H1 (cell line): ENCODE measurements around the gene ACTR8. TPM values are rescaled to one million over a fixed set of nuclear protein-coding genes. Genes with fewer than 3 reads are reported as not detected.

Experiments
- CTCF ChIA-PET: fragments of 300-600 bp; sonication (Branson Sonifier 250); formaldehyde crosslinking; loops from one replicate; lab custom pipeline; 2021; ENCODE audit not compliant: partially characterized antibody; lab: Charles Lee
- POLR2A ChIA-PET: fragments of 300-600 bp; sonication (Branson Sonifier 250); formaldehyde crosslinking; loops from one replicate; lab custom pipeline; 2021; ENCODE audit warnings: inconsistent platforms; ENCODE audit not compliant: partially characterized antibody; lab: Charles Lee
- DNase-seq, 2 experiments: peaks; one replicate each; pipeline versions ENCODE4 v3.0.0 to v3.0.0-alpha.2; 2010 to 2022; ENCODE audit warnings: low spot score in 2 of 2, low read depth in 1 of 2, mixed read lengths in 1 of 2
- FAIRE-seq: peaks from 2 replicates; lab custom pipeline; 2011; peaks lifted over from hg19 to GRCh38; lab: Jason Lieb, UNC
- H2AFZ ChIP-seq: 2 replicates; pipeline ENCODE4 v1.8.1; 2012; ENCODE audit warnings: low read length, inconsistent platforms
- H2AK5ac ChIP-seq: 2 replicates; pipeline ENCODE4 v1.6.1; 2013; ENCODE audit warnings: low read depth, low read length
- H2BK120ac ChIP-seq: replicated peaks from 2 replicates; pipeline ENCODE3; 2013; ENCODE audit warnings: low read depth, low read length, inconsistent platforms
- H2BK12ac ChIP-seq: 2 replicates; pipeline ENCODE4 v1.6.1; 2013; ENCODE audit warnings: low read depth, low read length
- H2BK15ac ChIP-seq: 2 replicates; pipeline ENCODE4 v1.6.1; 2013; ENCODE audit warnings: low read length
- H2BK20ac ChIP-seq: 2 replicates; pipeline ENCODE4 v1.6.1; 2013; ENCODE audit warnings: low read length
- H2BK5ac ChIP-seq: 2 replicates; pipeline ENCODE4 v1.6.1; 2013; ENCODE audit warnings: low read depth, low read length
- H3K14ac ChIP-seq: 2 replicates; pipeline ENCODE4 v1.6.1; 2013; ENCODE audit warnings: inconsistent platforms; ENCODE audit not compliant: insufficient read length
- H3K18ac ChIP-seq: 2 replicates; pipeline ENCODE4 v1.6.1; 2013; ENCODE audit warnings: low read length; ENCODE audit errors: extremely low read depth
- H3K23ac ChIP-seq: 2 replicates; pipeline ENCODE4 v1.6.1; 2013; ENCODE audit warnings: inconsistent platforms; ENCODE audit not compliant: insufficient read length
- H3K23me2 ChIP-seq: 2 replicates; pipeline ENCODE4 v1.6.1; 2013; ENCODE audit warnings: low read depth, low read length
- H3K27ac ChIP-seq: 2 replicates; pipeline ENCODE4 v1.6.1; 2011; ENCODE audit warnings: low read depth, low read length, inconsistent platforms
- H3K27me3 ChIP-seq, 4 experiments: replicated peaks in 1 of 4; 1 replicate in 1 of 4; 2 replicates in 3 of 4; pipeline versions ENCODE4 v1.6.1 to v1.8.1; 2011 to 2013; ENCODE audit warnings: low read length in 3 of 4, mild to moderate bottlenecking in 3 of 4, inconsistent platforms in 2 of 4, mixed read lengths in 2 of 4, moderate library complexity in 1 of 4; ENCODE audit not compliant: control insufficient read depth in 3 of 4, insufficient read depth in 3 of 4; ENCODE audit errors: extremely low read depth in 1 of 4
- H3K36me3 ChIP-seq, 4 experiments: 2 replicates each; pipeline versions ENCODE4 v1.6.1 to v1.8.1; 2011 to 2013; ENCODE audit warnings: mild to moderate bottlenecking in 4 of 4, low read length in 3 of 4, moderate library complexity in 2 of 4, control low read depth in 1 of 4, inconsistent platforms in 1 of 4; ENCODE audit not compliant: insufficient read depth in 4 of 4, control insufficient read depth in 2 of 4
- H3K4ac ChIP-seq: replicated peaks from 2 replicates; pipeline ENCODE3; 2013; ENCODE audit warnings: low read length, low read depth, mixed read lengths, inconsistent platforms; ENCODE audit not compliant: insufficient read length
- H3K4me1 ChIP-seq, 4 experiments: replicated peaks in 1 of 4; 1 replicate in 1 of 4; 2 replicates in 3 of 4; pipeline versions ENCODE4 v1.6.1 to v1.8.1; 2011 to 2013; ENCODE audit warnings: low read length in 3 of 4, inconsistent platforms in 2 of 4, mixed read lengths in 1 of 4; ENCODE audit not compliant: insufficient read depth in 4 of 4, control insufficient read depth in 3 of 4
- H3K4me2 ChIP-seq, 2 experiments: 2 replicates each; pipeline versions ENCODE4 v1.6.1 to v1.8.1; 2011 to 2013; ENCODE audit warnings: low read depth in 2 of 2, low read length in 2 of 2, control low read depth in 1 of 2, inconsistent platforms in 1 of 2, mild to moderate bottlenecking in 1 of 2; ENCODE audit not compliant: insufficient read depth in 1 of 2
- H3K4me3 ChIP-seq, 4 experiments: fragments of 200-600, 300-600 bp in 1 of 4; sonication (generic), shearing (Covaris generic), sonication (Bioruptor Twin) in 1 of 4; 2 replicates each; pipeline versions ENCODE4 v1.5.1 to v1.8.1; 2011 to 2016; ENCODE audit warnings: low read length in 4 of 4, low read depth in 3 of 4, control low read depth in 2 of 4, inconsistent platforms in 2 of 4, mild to moderate bottlenecking in 2 of 4, mixed read lengths in 1 of 4, moderate library complexity in 1 of 4; ENCODE audit not compliant: insufficient read depth in 2 of 4; ENCODE audit errors: extremely low read depth in 1 of 4
- H3K56ac ChIP-seq: replicated peaks from 2 replicates; pipeline ENCODE3; 2013; ENCODE audit warnings: low read depth, mild to moderate bottlenecking, mixed read lengths, low read length, inconsistent platforms; ENCODE audit not compliant: insufficient read length
- H3K79me1 ChIP-seq: 2 replicates; pipeline ENCODE4 v1.6.1; 2013; ENCODE audit warnings: low read depth, low read length, control low read depth
- H3K79me2 ChIP-seq, 2 experiments: 2 replicates each; pipeline versions ENCODE4 v1.6.1 to v1.8.1; 2012 to 2013; ENCODE audit warnings: low read length in 2 of 2, mild to moderate bottlenecking in 2 of 2, inconsistent platforms in 1 of 2; ENCODE audit not compliant: insufficient read depth in 2 of 2, control insufficient read depth in 1 of 2
- H3K9ac ChIP-seq, 4 experiments: replicated peaks in 1 of 4; 1 replicate in 1 of 4; 2 replicates in 3 of 4; pipeline versions ENCODE4 v1.6.1 to v1.8.1; 2011 to 2013; ENCODE audit warnings: low read depth in 3 of 4, low read length in 3 of 4, control low read depth in 2 of 4, mild to moderate bottlenecking in 2 of 4, moderate library complexity in 2 of 4, inconsistent platforms in 1 of 4; ENCODE audit errors: extremely low read depth in 1 of 4
- H3K9me3 ChIP-seq, 2 experiments: 2 replicates each; pipeline versions ENCODE4 v1.6.1 to v1.8.1; 2012 to 2013; ENCODE audit warnings: mild to moderate bottlenecking in 2 of 2, moderate library complexity in 2 of 2, control low read depth in 1 of 2, inconsistent platforms in 1 of 2, low read depth in 1 of 2, low read length in 1 of 2, mixed read lengths in 1 of 2; ENCODE audit not compliant: insufficient read depth in 2 of 2
- H4K20me1 ChIP-seq, 2 experiments: replicated peaks in 1 of 2; 2 replicates each; pipeline versions ENCODE3 to v1.8.1; 2011 to 2013; ENCODE audit warnings: inconsistent platforms in 2 of 2, low read length in 2 of 2, mild to moderate bottlenecking in 1 of 2; ENCODE audit not compliant: insufficient read depth in 2 of 2, control insufficient read depth in 1 of 2
- H4K5ac ChIP-seq: 2 replicates; pipeline ENCODE4 v1.6.1; 2013; ENCODE audit warnings: low read length, low read depth, mixed read lengths, inconsistent platforms; ENCODE audit not compliant: insufficient read length
- H4K8ac ChIP-seq: 2 replicates; pipeline ENCODE4 v1.8.0; 2013; ENCODE audit warnings: mild to moderate bottlenecking, moderate library complexity, low read length, inconsistent platforms; ENCODE audit not compliant: insufficient read depth; ENCODE audit errors: extremely low read depth
- H4K91ac ChIP-seq: replicated peaks from 2 replicates; pipeline ENCODE3; 2013; ENCODE audit warnings: low read length, mixed read lengths, inconsistent platforms; ENCODE audit not compliant: insufficient read length
- ASH2L ChIP-seq: fragments of 200-600, 300-600 bp; sonication (generic); IDR thresholded peaks from one replicate; pipeline ENCODE4 v1.7.1; 2017; ENCODE audit warnings: low read length
- BACH1 ChIP-seq: IDR thresholded peaks from 2 replicates; pipeline ENCODE4 v1.6.1; 2012; ENCODE audit warnings: low read length, improper control_type of control experiment
- BCL11A ChIP-seq, 2 experiments: IDR thresholded peaks; one replicate each; pipeline ENCODE4 v1.6.1; 2011; ENCODE audit warnings: low read depth in 2 of 2, low read length in 2 of 2, mild to moderate bottlenecking in 2 of 2
- GTF2F1 ChIP-seq: IDR thresholded peaks from 2 replicates; pipeline ENCODE4 v1.6.1; 2012; ENCODE audit warnings: low read depth, low read length, improper control_type of control experiment, borderline replicate concordance
- JUND ChIP-seq: IDR thresholded peaks from 2 replicates; pipeline ENCODE4 v1.6.1; 2011; ENCODE audit warnings: mild to moderate bottlenecking, improper control_type of control experiment, low read length
- KDM5A ChIP-seq: fragments of 200-600 bp; IDR thresholded peaks from 2 replicates; pipeline ENCODE4 v1.7.1; 2012; ENCODE audit warnings: mild to moderate bottlenecking, low read length, inconsistent platforms, mixed read lengths
- NRF1 ChIP-seq: IDR thresholded peaks from 2 replicates; pipeline ENCODE4 v1.6.1; 2011; ENCODE audit warnings: mild to moderate bottlenecking, low read depth, low read length, improper control_type of control experiment
- PHF8 ChIP-seq: fragments of 200-600 bp; sonication (generic); conservative IDR thresholded peaks from 2 replicates; pipeline ENCODE4 v1.7.1; 2012; ENCODE audit warnings: low read depth, mild to moderate bottlenecking, inconsistent platforms, low read length, moderate library complexity
- TEAD4 ChIP-seq: IDR thresholded peaks from 2 replicates; pipeline ENCODE4 v1.6.1; 2012; ENCODE audit warnings: low read depth, low read length, inconsistent platforms, mixed read lengths
- whole genome bisulfite sequencing, 2 experiments: shearing (Covaris generic) in 1 of 2; methylation state at CpG; one replicate each; pipeline versions ENCODE4 v1.1.6 to v1.1.7; 2013 to 2015; ENCODE audit warnings: low lambda C conversion rate in 2 of 2, mixed read lengths in 2 of 2, inconsistent platforms in 1 of 2, low coverage in 1 of 2, missing lambda C conversion rate in 1 of 2; ENCODE audit not compliant: insufficient replicate concordance in 2 of 2, insufficient coverage in 1 of 2, insufficient read length in 1 of 2; ENCODE audit errors: extremely low coverage in 1 of 2, missing lambda C conversion rate in 1 of 2; 5-methylcytosine and 5-hydroxymethylcytosine counted together
- polyA plus RNA-seq, 7 experiments: library from polyadenylated mRNA; depleted of rRNA in 3 of 7; stranded (reverse) in 5 of 7; unstranded in 2 of 7; fragments of >200 nt in 5 of 7; fragments of 200-250 nt in 2 of 7; gene quantifications; 1 replicate in 5 of 7; 2 replicates in 1 of 7; 4 replicates in 1 of 7; pipeline versions ENCODE4 v1.2.1 to v1.2.3, GENCODE V29; 2011 to 2013; ENCODE audit warnings: missing spikeins in 2 of 7, mixed read lengths in 2 of 7
- total RNA-seq: library from RNA; stranded (reverse); fragmentation: NEBNext Ultra II Directional; extraction: Animal tissue kit (Norgen Biotek cat#: 25700); gene quantifications from 2 replicates; pipeline ENCODE4 v1.2.1, GENCODE V29; 2021

ACTR8 gene
- total and polyA plus RNA-seq, 2 of the 8 experiments (the other 6 are each of a cell fraction or from before 2014, with no cell fraction given), result 8.3 to 26.9 TPM

DNA sequence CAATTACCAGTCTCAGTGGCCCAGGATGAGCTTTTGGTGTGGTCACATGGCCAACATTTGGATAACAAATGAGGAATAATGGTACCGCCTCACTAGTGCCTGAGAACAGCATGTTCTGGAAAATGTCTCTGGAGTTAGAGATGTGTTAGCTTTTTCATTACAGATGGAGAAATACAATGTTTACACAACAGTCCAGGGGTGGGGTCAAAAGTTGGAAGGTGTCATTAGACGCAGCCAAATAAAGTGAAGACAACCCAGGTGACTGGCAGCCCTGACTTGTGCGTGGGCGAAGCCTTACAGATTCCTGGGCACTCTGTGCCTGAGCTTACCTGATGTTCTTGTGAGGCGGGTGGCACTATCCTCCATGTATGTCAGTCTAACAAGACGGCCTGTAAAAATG lies 22.8 kb downstream of the ACTR8 start:
- ChIA-PET CTCF (interaction anchor here (0.6 to 1.4 kb wide), 4 partner anchors 11 to 362 kb away, joined by 3 to 7 read pairs (median 4); partner anchors contain the start of genes CHDH and IL17RB), POLR2A (interaction anchor here (1.2 to 1.7 kb wide), 2 partner anchors 14 to 15 kb away, joined by 4 read pairs; no protein-coding TSS in a partner anchor)

More for the DNA sequence above, 22.8 kb downstream of the ACTR8 start:
- Histone ChIP-seq H3K79me2 (no peaks in the 10 kb centered on the region), H3K9ac (no peak overlapping the region), H3K9me3 (no peaks in the 10 kb centered on the region), H3K79me1 (no peaks in the 10 kb centered on the region), H3K18ac (no peak overlapping the region), H3K23ac (no peak overlapping the region), H3K4me3 (no peak overlapping the region), H4K5ac (no peak overlapping the region), H2AFZ (no peak overlapping the region), H2BK15ac (no peak overlapping the region), H2AK5ac (no peak overlapping the region), H3K4me2 (no peak overlapping the region), H2BK12ac (no peak overlapping the region), H3K23me2 (no peaks in the 10 kb centered on the region), H4K91ac (no peak overlapping the region), H3K56ac (no peak overlapping the region), H3K4me1 (no peaks in the 10 kb centered on the region), H3K36me3 (peaks cover 2 to 30% (median 16%) of the 10 kb centered on the region in 4 experiments; a peak in 6 of 8 replicates), H4K8ac (no peak overlapping the region), H3K14ac (no peak overlapping the region), H2BK120ac (no peak overlapping the region), H2BK20ac (no peak overlapping the region), H3K4ac (no peak overlapping the region), H2BK5ac (no peak overlapping the region), H3K27ac (no peak overlapping the region), H3K27me3 (no peaks in the 10 kb centered on the region), H4K20me1 (peaks cover 1 to 2% of the 10 kb centered on the region in 2 experiments)
- TF ChIP-seq KDM5A (no peak), BACH1 (no peak), TEAD4 (no peak), ASH2L (no peak), GTF2F1 (no peak), BCL11A (IDR thresholded peaks at IDR 0.05; ENCODE audit: low read depth in 2 of 2, low read length in 2 of 2) (no peak), PHF8 (no peak), NRF1 (no peak), JUND (no peak)
- DNase-seq, result no peak
- 91% methylated on average over 6 of the region's 6 CpGs; no CpG with 5 or more reads in 1 of the 2 experiments for WGBS, 2 experiments
- FAIRE-seq, result no peak
